WTC11 (cell line): ENCODE results near the gene INPP5F.

Experiments used
- ARID4B ChIP-seq: sonication (generic); formaldehyde crosslinking; IDR thresholded peaks from 2 replicates; pipeline ENCODE4 v1.8.0; 2023; ENCODE audit warnings: missing genetic modification reagents, mild to moderate bottlenecking, borderline replicate concordance
- FOXP1 ChIP-seq: sonication (generic); formaldehyde crosslinking; IDR thresholded peaks from 2 replicates; pipeline ENCODE4 v1.8.0; 2022; ENCODE audit warnings: missing genetic modification reagents, mild to moderate bottlenecking, moderate library complexity, borderline replicate concordance
- ZNF121 ChIP-seq: sonication (generic); formaldehyde crosslinking; IDR thresholded peaks from 2 replicates; pipeline ENCODE4 v1.8.0; 2023; ENCODE audit warnings: missing genetic modification reagents
- TF ChIP-seq, protein P1 (sequence below): fragments of 200-600 bp; IDR thresholded peaks from 2 replicates; pipeline ENCODE4 v1.8.0; 2022; ENCODE audit warnings: antibody characterized with exemption
- TF ChIP-seq, protein P2 (sequence below): sonication (generic); formaldehyde crosslinking; IDR thresholded peaks from 2 replicates; pipeline ENCODE4 v1.8.1; 2023; ENCODE audit warnings: mild to moderate bottlenecking, missing genetic modification reagents, moderate library complexity

GRCh38 chr10:119786117-119786769, 60.4 kb downstream of the INPP5F start:
- TF ChIP-seq, protein P1, sequence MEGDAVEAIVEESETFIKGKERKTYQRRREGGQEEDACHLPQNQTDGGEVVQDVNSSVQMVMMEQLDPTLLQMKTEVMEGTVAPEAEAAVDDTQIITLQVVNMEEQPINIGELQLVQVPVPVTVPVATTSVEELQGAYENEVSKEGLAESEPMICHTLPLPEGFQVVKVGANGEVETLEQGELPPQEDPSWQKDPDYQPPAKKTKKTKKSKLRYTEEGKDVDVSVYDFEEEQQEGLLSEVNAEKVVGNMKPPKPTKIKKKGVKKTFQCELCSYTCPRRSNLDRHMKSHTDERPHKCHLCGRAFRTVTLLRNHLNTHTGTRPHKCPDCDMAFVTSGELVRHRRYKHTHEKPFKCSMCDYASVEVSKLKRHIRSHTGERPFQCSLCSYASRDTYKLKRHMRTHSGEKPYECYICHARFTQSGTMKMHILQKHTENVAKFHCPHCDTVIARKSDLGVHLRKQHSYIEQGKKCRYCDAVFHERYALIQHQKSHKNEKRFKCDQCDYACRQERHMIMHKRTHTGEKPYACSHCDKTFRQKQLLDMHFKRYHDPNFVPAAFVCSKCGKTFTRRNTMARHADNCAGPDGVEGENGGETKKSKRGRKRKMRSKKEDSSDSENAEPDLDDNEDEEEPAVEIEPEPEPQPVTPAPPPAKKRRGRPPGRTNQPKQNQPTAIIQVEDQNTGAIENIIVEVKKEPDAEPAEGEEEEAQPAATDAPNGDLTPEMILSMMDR, result no peak
- TF ChIP-seq, protein P2, sequence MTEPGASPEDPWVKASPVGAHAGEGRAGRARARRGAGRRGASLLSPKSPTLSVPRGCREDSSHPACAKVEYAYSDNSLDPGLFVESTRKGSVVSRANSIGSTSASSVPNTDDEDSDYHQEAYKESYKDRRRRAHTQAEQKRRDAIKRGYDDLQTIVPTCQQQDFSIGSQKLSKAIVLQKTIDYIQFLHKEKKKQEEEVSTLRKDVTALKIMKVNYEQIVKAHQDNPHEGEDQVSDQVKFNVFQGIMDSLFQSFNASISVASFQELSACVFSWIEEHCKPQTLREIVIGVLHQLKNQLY (CRISPR knock-in tag), result no peak
- TF ChIP-seq ZNF121 (CRISPR knock-in tag) (no peak), ARID4B (no peak), FOXP1 (CRISPR knock-in tag) (no peak)
